Gastroesophageal sphincter (tissue), 3 donors: ENCODE data around the gene RIMBP2.

Source experiments
- CTCF ChIP-seq, 4 experiments: fragments of 200-600 bp in 2 of 4; fragments of 450-650 bp in 2 of 4; sonication (generic) in 1 of 4; IDR thresholded peaks; one replicate each; pipeline ENCODE4 v1.5.1; 2017 to 2019; ENCODE audit warnings: antibody characterized with exemption in 4 of 4, mild to moderate bottlenecking in 2 of 4, moderate library complexity in 2 of 4
- EP300 ChIP-seq: sonication (generic); formaldehyde crosslinking; IDR thresholded peaks from one replicate; pipeline ENCODE4 v1.6.1; 2017; ENCODE audit warnings: antibody characterized with exemption, mild to moderate bottlenecking
- POLR2A ChIP-seq, 2 donors: fragments of 450-650 bp; IDR thresholded peaks; one replicate each; pipeline ENCODE4 v1.6.1; 2017; ENCODE audit warnings: antibody characterized with exemption in 2 of 2, mild to moderate bottlenecking in 2 of 2, moderate library complexity in 1 of 2
- POLR2AphosphoS5 ChIP-seq: sonication (generic); formaldehyde crosslinking; IDR thresholded peaks from one replicate; pipeline ENCODE4 v1.6.1; 2017; ENCODE audit warnings: antibody characterized with exemption

GRCh38 chr12:130473266-130473665 is 242.8 kb downstream of the RIMBP2 start:
- TF ChIP-seq CTCF (IDR thresholded peaks at IDR 0.05) (no peak), POLR2A (IDR thresholded peaks at IDR 0.05) (no peak), EP300 (no peak), POLR2AphosphoS5 (no peak)
